OCI-LY1 (cell line): ENCODE results near the gene SLC26A8.

ENCODE experiments used
- EZH2 ChIP-seq: fragments of 200-600 bp; sonication (generic), shearing (Covaris generic); IDR thresholded peaks from 2 replicates; pipeline ENCODE4 v1.8.0; 2017; ENCODE audit warnings: borderline replicate concordance, mixed run types, mild to moderate bottlenecking, antibody characterized with exemption, low read length, moderate library complexity, mixed read lengths
- TF ChIP-seq, protein P1 (sequence below): fragments of 200-600 bp; sonication (generic), shearing (Covaris generic); IDR thresholded peaks from 2 replicates; pipeline ENCODE4 v1.5.1; 2017; ENCODE audit warnings: mild to moderate bottlenecking, antibody characterized with exemption, low read length, moderate library complexity, mixed read lengths

DNA sequence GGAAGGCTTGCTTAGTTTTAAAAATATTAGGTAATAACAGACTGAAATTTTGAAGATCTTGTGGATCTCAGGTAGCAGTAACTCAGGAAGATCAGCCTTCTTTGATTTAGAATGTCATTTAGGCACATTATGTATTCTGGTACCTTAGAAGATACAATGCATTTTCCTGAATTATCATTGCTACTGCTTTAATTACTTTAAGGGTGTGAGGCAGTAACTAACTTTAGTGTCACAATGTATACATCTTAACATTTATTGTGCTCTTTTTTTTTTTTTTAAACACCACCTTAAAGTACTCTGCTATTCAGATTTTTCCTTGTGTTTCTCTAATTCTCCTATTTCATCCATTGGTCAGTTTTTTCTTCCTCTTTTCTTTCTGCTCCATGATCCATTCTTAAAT, 16.5 kb upstream of the SLC26A8 start:
- TF ChIP-seq, protein P1, sequence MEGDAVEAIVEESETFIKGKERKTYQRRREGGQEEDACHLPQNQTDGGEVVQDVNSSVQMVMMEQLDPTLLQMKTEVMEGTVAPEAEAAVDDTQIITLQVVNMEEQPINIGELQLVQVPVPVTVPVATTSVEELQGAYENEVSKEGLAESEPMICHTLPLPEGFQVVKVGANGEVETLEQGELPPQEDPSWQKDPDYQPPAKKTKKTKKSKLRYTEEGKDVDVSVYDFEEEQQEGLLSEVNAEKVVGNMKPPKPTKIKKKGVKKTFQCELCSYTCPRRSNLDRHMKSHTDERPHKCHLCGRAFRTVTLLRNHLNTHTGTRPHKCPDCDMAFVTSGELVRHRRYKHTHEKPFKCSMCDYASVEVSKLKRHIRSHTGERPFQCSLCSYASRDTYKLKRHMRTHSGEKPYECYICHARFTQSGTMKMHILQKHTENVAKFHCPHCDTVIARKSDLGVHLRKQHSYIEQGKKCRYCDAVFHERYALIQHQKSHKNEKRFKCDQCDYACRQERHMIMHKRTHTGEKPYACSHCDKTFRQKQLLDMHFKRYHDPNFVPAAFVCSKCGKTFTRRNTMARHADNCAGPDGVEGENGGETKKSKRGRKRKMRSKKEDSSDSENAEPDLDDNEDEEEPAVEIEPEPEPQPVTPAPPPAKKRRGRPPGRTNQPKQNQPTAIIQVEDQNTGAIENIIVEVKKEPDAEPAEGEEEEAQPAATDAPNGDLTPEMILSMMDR, result no peak
- TF ChIP-seq EZH2, result no peak
